GM23248 (cell line): Measurements from ENCODE around the gene CCDC88C. TPM values are rescaled to one million over a fixed set of nuclear protein-coding genes. Genes with fewer than 3 reads are reported as not detected.

Experiments used
- DNase-seq: peaks from one replicate; pipeline ENCODE4 v3.0.0-alpha.2; 2015
- H2AFZ ChIP-seq: fragments of 200-600 bp; sonication (generic); 2 replicates; pipeline ENCODE4 v1.6.1; 2016; ENCODE audit warnings: antibody characterized with exemption
- H3F3A ChIP-seq: fragments of 200-600 bp; sonication (generic); 2 replicates; pipeline ENCODE4 v1.6.1; 2016; ENCODE audit warnings: mild to moderate bottlenecking, antibody characterized with exemption, mixed run types; ENCODE audit not compliant: insufficient read depth
- H3K27ac ChIP-seq: fragments of 200-600 bp; sonication (generic); 2 replicates; pipeline ENCODE4 v1.5.1; 2016; ENCODE audit warnings: mild to moderate bottlenecking
- H3K27me3 ChIP-seq: fragments of 200-600 bp; sonication (generic); replicated peaks from 2 replicates; pipeline ENCODE4 v1.6.1; 2016; ENCODE audit warnings: mild to moderate bottlenecking; ENCODE audit not compliant: insufficient read depth
- H3K36me3 ChIP-seq: fragments of 200-600 bp; sonication (generic); 2 replicates; pipeline ENCODE4 v1.6.1; 2016; ENCODE audit warnings: low read depth, mild to moderate bottlenecking
- H3K4me1 ChIP-seq: fragments of 200-600 bp; sonication (generic); 2 replicates; pipeline ENCODE4 v1.6.1; 2016; ENCODE audit warnings: mild to moderate bottlenecking; ENCODE audit not compliant: insufficient read depth
- H3K4me2 ChIP-seq: fragments of 200-600 bp; sonication (generic); one replicate; pipeline ENCODE4 v1.6.1; 2016; ENCODE audit warnings: mild to moderate bottlenecking; ENCODE audit not compliant: unreplicated experiment
- H3K4me3 ChIP-seq: fragments of 200-600 bp; sonication (generic); 2 replicates; pipeline ENCODE4 v1.5.1; 2016; ENCODE audit warnings: mild to moderate bottlenecking
- H3K79me2 ChIP-seq: fragments of 200-600 bp; sonication (generic); 2 replicates; pipeline ENCODE4 v1.6.1; 2016; ENCODE audit warnings: mild to moderate bottlenecking; ENCODE audit not compliant: insufficient read depth
- H3K9ac ChIP-seq: fragments of 200-600 bp; sonication (generic); 2 replicates; pipeline ENCODE4 v1.6.1; 2016; ENCODE audit warnings: mild to moderate bottlenecking
- H3K9me2 ChIP-seq: fragments of 200-600 bp; sonication (generic); 2 replicates; pipeline ENCODE4 v1.6.1; 2016; ENCODE audit warnings: mixed run types, mild to moderate bottlenecking, moderate library complexity; ENCODE audit not compliant: insufficient read depth
- H3K9me3 ChIP-seq: fragments of 200-600 bp; sonication (generic); one replicate; pipeline ENCODE4 v1.6.1; 2017; ENCODE audit warnings: low read depth
- H4K20me1 ChIP-seq: fragments of 200-600 bp; sonication (generic); 2 replicates; pipeline ENCODE4 v1.6.0; 2016; ENCODE audit not compliant: insufficient read depth
- EZH2 ChIP-seq: fragments of 200-600 bp; sonication (generic); IDR thresholded peaks from 2 replicates; pipeline ENCODE4 v1.6.1; 2018; ENCODE audit warnings: antibody characterized with exemption, mild to moderate bottlenecking; ENCODE audit not compliant: insufficient read depth, poor library complexity, severe bottlenecking
- EZH2phosphoT487 ChIP-seq: fragments of 200-600 bp; sonication (generic); IDR thresholded peaks from 2 replicates; pipeline ENCODE4 v1.6.1; 2018; ENCODE audit warnings: antibody characterized with exemption, moderate library complexity, mild to moderate bottlenecking, low read depth; ENCODE audit not compliant: insufficient read depth
- WGBS, 2 experiments: methylation state at CpG; one replicate each; pipeline ENCODE4 v1.1.6; 2015 to 2017; ENCODE audit warnings: low lambda C conversion rate in 2 of 2, low coverage in 1 of 2; ENCODE audit errors: missing lambda C conversion rate in 2 of 2; 5-methylcytosine and 5-hydroxymethylcytosine counted together
- in situ Hi-C: fragments of 300-500 bp; cut with MboI; formaldehyde crosslinking; loops from 2 replicates; pipeline ENCODE4 v1.15.0; 2020
- polyA plus RNA-seq: library from polyadenylated mRNA; unstranded; fragments of >200 nt; fragmentation: Nextera tagmentation; extraction: Ambion mirVana; gene quantifications from 2 replicates; pipeline ENCODE4 v1.2.1, GENCODE V29; 2016
- total RNA-seq: library from RNA; depleted of rRNA; stranded (reverse); fragments of >200 nt; shearing (Covaris generic); gene quantifications from 2 replicates; pipeline ENCODE4 v1.2.3, GENCODE V29; 2014

CCDC88C gene
- total and polyA plus RNA-seq, 2 experiments from 2014 or later, result not detected

DNA sequence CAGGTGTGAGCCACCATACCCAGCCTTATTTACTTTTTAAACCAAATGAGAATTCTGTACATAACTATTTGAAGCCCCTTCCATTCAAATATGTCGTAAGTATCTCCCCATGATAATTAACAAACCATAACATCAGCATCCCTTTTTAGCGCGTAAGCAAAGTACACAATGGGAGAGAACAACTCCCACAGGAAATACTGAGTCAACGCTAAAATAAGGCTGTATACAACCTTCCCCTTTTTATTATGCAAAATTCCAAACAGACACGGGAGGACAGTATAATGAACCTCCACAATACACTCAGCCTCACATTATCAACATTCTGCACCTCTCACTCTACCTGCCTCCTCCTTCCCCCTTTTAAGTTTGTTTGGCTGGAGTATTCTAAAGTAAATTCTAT is 73.5 kb downstream of the CCDC88C start:
- no peaks in the 10 kb centered on the region for H3K79me2 ChIP-seq
- no peak overlapping the region for H3K9ac ChIP-seq
- 81 to 83% methylated on average over 5 of the region's 5 CpGs for WGBS, 2 experiments
- TF ChIP-seq EZH2 (no peak), EZH2phosphoT487 (no peak)
- H3K27me3 ChIP-seq, result peaks cover 8% of the 10 kb centered on the region
- no peak overlapping the region for H3K4me2 ChIP-seq
- H3K27ac ChIP-seq, result no peak overlapping the region
- no peaks in the 10 kb centered on the region for H3K36me3 ChIP-seq
- H3K9me2 ChIP-seq, result no peaks in the 10 kb centered on the region
- H3K9me3 ChIP-seq, result no peaks in the 10 kb centered on the region
- in situ Hi-C loops, result no loop called here
- no peak overlapping the region for H3K4me3 ChIP-seq
- no peaks in the 10 kb centered on the region for H3K4me1 ChIP-seq
- no peaks in the 10 kb centered on the region for H3F3A ChIP-seq
- H4K20me1 ChIP-seq, result no peaks in the 10 kb centered on the region
- H2AFZ ChIP-seq, result no peak overlapping the region
- DNase-seq, result no peak

DNA sequence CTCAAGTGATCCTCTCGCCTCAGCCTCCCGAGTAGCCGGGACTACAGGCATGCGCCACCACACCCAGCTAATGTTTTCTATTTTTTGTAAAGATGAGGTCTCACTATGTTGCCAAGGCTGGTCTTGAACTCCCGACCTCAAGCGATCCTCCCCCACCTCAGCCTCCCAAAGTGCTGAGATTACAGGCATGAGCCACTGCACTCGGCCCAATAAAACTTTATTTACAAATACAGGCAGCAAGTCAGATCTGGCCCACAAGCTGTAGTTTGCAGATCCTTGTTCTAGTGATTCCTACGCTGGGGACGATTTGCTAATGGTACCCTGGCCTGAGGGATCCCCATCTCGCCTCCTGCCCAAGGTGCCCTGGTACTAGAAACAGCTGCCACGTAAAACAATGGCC is 74.6 kb downstream of the CCDC88C start:
- H3K36me3 ChIP-seq, result no peaks in the 10 kb centered on the region
- no peak overlapping the region for H2AFZ ChIP-seq
- H3K9me3 ChIP-seq, result no peaks in the 10 kb centered on the region
- 73 to 74% methylated on average over 11 of the region's 11 CpGs for WGBS, 2 experiments
- no peaks in the 10 kb centered on the region for H3F3A ChIP-seq
- H3K4me1 ChIP-seq, result no peaks in the 10 kb centered on the region
- no peak overlapping the region for H3K27ac ChIP-seq
- no peak overlapping the region for H3K4me2 ChIP-seq
- H3K27me3 ChIP-seq, result peaks cover 5% of the 10 kb centered on the region
- no peaks in the 10 kb centered on the region for H4K20me1 ChIP-seq
- TF ChIP-seq EZH2phosphoT487 (no peak), EZH2 (no peak)
- H3K79me2 ChIP-seq, result no peaks in the 10 kb centered on the region
- in situ Hi-C loops, result no loop called here
- no peak overlapping the region for H3K9ac ChIP-seq
- no peak for DNase-seq
- H3K9me2 ChIP-seq, result no peaks in the 10 kb centered on the region
- no peak overlapping the region for H3K4me3 ChIP-seq

DNA sequence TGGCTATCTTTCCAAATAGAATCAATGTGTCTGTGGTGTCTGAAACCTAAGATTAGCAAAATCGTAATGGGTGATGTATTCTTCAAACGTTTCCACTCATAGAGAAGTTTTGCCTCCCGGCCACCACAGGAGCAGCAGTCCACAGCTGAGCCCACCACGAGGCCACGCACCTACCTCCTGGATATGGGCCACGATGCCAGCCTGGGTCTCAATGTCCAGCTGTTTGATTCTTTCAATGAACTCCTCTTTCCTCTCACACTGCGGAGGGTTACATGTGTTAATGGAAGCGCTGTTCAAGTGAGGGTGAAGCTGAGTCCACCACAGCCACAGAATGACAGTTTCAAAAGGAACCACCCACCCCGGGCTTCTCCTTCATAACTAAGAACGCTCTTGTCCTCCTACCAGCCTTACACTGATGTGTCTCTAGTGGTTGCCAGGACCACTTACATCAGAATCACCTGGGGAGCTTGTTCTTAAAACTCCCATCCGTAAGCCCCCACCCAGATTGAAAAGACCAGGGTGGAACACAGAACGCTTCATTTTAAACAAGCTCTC is 75.3 kb downstream of the CCDC88C start:
- Histone ChIP-seq H3K4me2 (no peak overlapping the region), H2AFZ (no peak overlapping the region), H3K27me3 (peaks cover 5% of the 10 kb centered on the region), H4K20me1 (no peaks in the 10 kb centered on the region), H3K9me2 (no peaks in the 10 kb centered on the region), H3K79me2 (no peaks in the 10 kb centered on the region), H3K9me3 (no peaks in the 10 kb centered on the region), H3K4me3 (no peak overlapping the region), H3K36me3 (no peaks in the 10 kb centered on the region), H3K4me1 (no peaks in the 10 kb centered on the region), H3K27ac (no peak overlapping the region), H3F3A (no peaks in the 10 kb centered on the region), H3K9ac (no peak overlapping the region)
- 51 to 63% methylated on average over 12 of the region's 12 CpGs for WGBS, 2 experiments
- DNase-seq, result no peak
- in situ Hi-C loops, result no loop called here
- no peak for TF ChIP-seq EZH2phosphoT487
- TF ChIP-seq EZH2, result no peak

DNA sequence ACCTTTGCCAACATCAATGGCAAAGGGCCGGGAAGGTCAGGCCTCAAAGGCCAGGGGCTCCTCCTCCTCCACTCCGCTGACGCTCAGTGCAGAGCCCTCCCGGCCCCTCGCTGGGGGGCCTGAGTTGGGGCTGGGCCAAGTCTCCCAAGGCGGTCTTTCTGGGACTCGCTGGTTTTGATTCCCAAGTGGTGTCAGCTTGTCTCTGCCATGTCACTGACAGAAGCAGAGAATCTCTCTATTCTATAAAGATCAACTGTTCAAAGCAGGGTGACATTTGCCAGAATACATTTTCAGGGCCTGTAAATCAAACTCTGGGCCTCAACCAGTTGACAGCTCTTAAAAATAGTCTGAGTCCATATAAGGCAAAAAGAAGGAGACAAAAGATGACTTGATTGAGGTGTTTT is 75.9 kb downstream of the CCDC88C start:
- in situ Hi-C loops, result no loop called here
- WGBS, 2 experiments, result 67 to 69% methylated on average over 7 of the region's 7 CpGs

More for the DNA sequence above, 75.9 kb downstream of the CCDC88C start:
- TF ChIP-seq EZH2phosphoT487, result no peak
- no peak for TF ChIP-seq EZH2
- Histone ChIP-seq H4K20me1 (no peaks in the 10 kb centered on the region), H3K36me3 (no peaks in the 10 kb centered on the region), H2AFZ (no peak overlapping the region), H3K4me1 (no peaks in the 10 kb centered on the region), H3K9me3 (no peaks in the 10 kb centered on the region), H3K4me3 (no peak overlapping the region), H3K79me2 (no peaks in the 10 kb centered on the region), H3K9ac (no peak overlapping the region), H3F3A (no peaks in the 10 kb centered on the region), H3K27me3 (no peaks in the 10 kb centered on the region; the same call in 1 of the 2 replicates), H3K9me2 (no peaks in the 10 kb centered on the region), H3K4me2 (no peak overlapping the region), H3K27ac (no peak overlapping the region)
- DNase-seq, result no peak
